Heart left ventricle (tissue), 16 donors: ENCODE data around the gene KRTDAP. TPM values are rescaled to one million over a fixed set of nuclear protein-coding genes. Genes with fewer than 3 reads are reported as not detected.
A peak's percentile ranks its signal among the peaks of the same experiment; 100 is the strongest.

Experiments used
- ATAC-seq, 4 donors: fragments of 200-7000 bp; cut with Tn5 transposase; one replicate each; pipeline ENCODE4 v1.9.1; 2020 to 2022; ENCODE audit warnings: moderate library complexity in 4 of 4, mild to moderate bottlenecking in 3 of 4, moderate number of reproducible peaks in 1 of 4
- DNase-seq, 5 donors: peaks; one replicate each; pipeline ENCODE4 v3.0.0-alpha.2; 2020
- H3K27ac ChIP-seq, 12 donors: fragments of 200-600 bp; sonication (generic) in 4 of 12; one replicate each; pipeline versions ENCODE4 v1.5.0 to v1.8.0; 2016 to 2022; ENCODE audit warnings: mild to moderate bottlenecking in 2 of 12
- H3K27me3 ChIP-seq, 9 donors: fragments of 200-600 bp; sonication (generic) in 2 of 9; one replicate each; pipeline versions ENCODE4 v1.5.1 to v1.8.0; 2016 to 2022; ENCODE audit warnings: mild to moderate bottlenecking in 3 of 9
- H3K36me3 ChIP-seq, 9 donors: fragments of 200-600 bp; sonication (generic) in 2 of 9; one replicate each; pipeline versions ENCODE4 v1.5.0 to v1.8.0; 2018 to 2022; ENCODE audit warnings: mild to moderate bottlenecking in 2 of 9
- H3K4me1 ChIP-seq, 12 donors: fragments of 200-600 bp; sonication (generic) in 4 of 12; one replicate each; pipeline versions ENCODE4 v1.5.0 to v1.8.0; 2016 to 2022; ENCODE audit warnings: mild to moderate bottlenecking in 3 of 12
- H3K4me3 ChIP-seq, 12 donors: fragments of 200-600 bp; sonication (generic) in 4 of 12; one replicate each; pipeline versions ENCODE4 v1.5.0 to v1.8.0; 2017 to 2022; ENCODE audit warnings: mild to moderate bottlenecking in 9 of 12, moderate library complexity in 4 of 12
- H3K9me3 ChIP-seq, 12 donors: fragments of 200-600 bp; sonication (generic) in 4 of 12; one replicate each; pipeline versions ENCODE4 v1.5.0 to v1.8.0; 2016 to 2022; ENCODE audit warnings: mild to moderate bottlenecking in 1 of 12
- CTCF ChIP-seq, 12 donors: fragments of 200-600 bp; sonication (generic) in 4 of 12; IDR thresholded peaks; one replicate each; pipeline versions ENCODE4 v1.5.0 to v1.8.0; 2018 to 2022; ENCODE audit warnings: antibody characterized with exemption in 12 of 12, mild to moderate bottlenecking in 5 of 12
- POLR2A ChIP-seq, 2 donors: fragments of 450-650 bp; IDR thresholded peaks; one replicate each; pipeline ENCODE4 v1.6.1; 2017; ENCODE audit warnings: antibody characterized with exemption in 2 of 2, mild to moderate bottlenecking in 2 of 2, moderate library complexity in 2 of 2
- WGBS, 4 donors: extraction: QIAGEN DNeasy Blood & Tissue Kit in 2 of 4; methylation state at CpG; one replicate each; pipeline versions ENCODE4 v1.1.5 to v1.1.7; 2013 to 2018; 5-methylcytosine and 5-hydroxymethylcytosine counted together
- intact Hi-C, 10 donors: fragments of 100-400 bp; cut with DNase I; formaldehyde crosslinking; loops; one replicate each; pipeline versions ENCODE4 v1.11.1 to v1.14.2; 2022
- polyA plus RNA-seq, 2 donors: library from polyadenylated mRNA; stranded (reverse); fragments of 200-250 nt; gene quantifications; one replicate each; pipeline ENCODE4 v1.2.3, GENCODE V29; 2013
- total RNA-seq, 9 donors: library from RNA; depleted of rRNA in 2 of 9; stranded (reverse); fragments of >200 nt in 2 of 9; fragmentation: NEBNext Ultra II Directional in 3 of 9; extraction: Animal tissue kit (Norgen Biotek cat#: 25700) in 3 of 9; gene quantifications; one replicate each; pipeline versions ENCODE4 v1.1.0 to v1.2.4, GENCODE V29; 2016 to 2023
- donor health status: ischemic (EF 13 %, LVEDD 7.1; RV severe dilation, severe dysfunction).
- donor health status: healthy with polysubstance abuse.
- donor health status: DM: no; HTN: yes; CAD: no.
- donor health status: DM: no; HTN: no; CAD: no.
- donor health status: ischemic (EF 25% LVEDD 6.9; RV normal size, moderate dysfunction).
- donor health status: ischemic (EF 25% LVEDD 5.7; RV mildly dilated, moderate dysfunction).
- donor health status: healthy.
- donor health status: DM: yes; HTN: yes; CAD: no.
- donor health status: ischemic (EF 35%, LVEDD 5.7; RV mildly dilated, moderate dysfunction).
- donor health status: nonischemic (EF 11% LVEDD 7.7; RV severe dilation, severe dysfunction).
- donor health status: DM: yes; HTN: yes; CAD: no.
- donor health status: PGD.
- donor health status: ischemic (EF 29% LVEDD 5.4; RV normal size, mild dysfunction).
- donor health status: nonischemic (EF 23%, LVEDD 6.1; RV moderate dilation, normal function).

KRTDAP gene
- total and polyA plus RNA-seq, 11 donors = not detected

GRCh38 chr19:35533822-35534392 lies 43.6 kb upstream of the KRTDAP start:
- TF ChIP-seq POLR2A (IDR thresholded peaks at IDR 0.05) (no peak), CTCF (IDR thresholded peaks at IDR 0.05) (no peak)
- peak in 3 of 4 donors; percentile 50 to 65 (median 55) for ATAC-seq

GRCh38 chr19:35533201-35533821 lies 43.0 kb upstream of the KRTDAP start, which contains the start of gene GAPDHS:
GAPDHS (plus strand) TSS chr19:35533456; CDS start chr19:35533528, 72 bp downstream.
- Histone ChIP-seq H3K36me3 (no peaks in the 10 kb centered on the region), H3K4me3 (peak within 1 kb of the TSS in 1 of 12 donors; percentile 16), H3K4me1 (peaks cover 0 to 21% (median 0%) of the 10 kb centered on the region in 12 donors), H3K9me3 (no peaks in the 10 kb centered on the region), H3K27ac (peak within 1 kb of the TSS in 1 of 12 donors; percentile 73), H3K27me3 (peaks cover 11 to 67% (median 34%) of the 10 kb centered on the region in 9 donors)
- TF ChIP-seq CTCF (IDR thresholded peaks at IDR 0.05) = no peak
- no peak for TF ChIP-seq POLR2A (IDR thresholded peaks at IDR 0.05)
- 22 to 62% (median 32%) methylated on average over 24 to 39 of the region's 39 CpGs for WGBS, 4 donors
- no peak for DNase-seq
- intact Hi-C loops = no loop called here
- ATAC-seq = peak in 1 of 4 donors; percentile 22

More at GRCh38 chr19:35533822-35534392, 43.6 kb upstream of the KRTDAP start:
- peak in 2 of 5 donors; percentile 46 to 51 for DNase-seq
- 3 to 10% (median 5%) methylated on average over 26 to 30 of the region's 30 CpGs for WGBS, 4 donors
- H3K4me1 ChIP-seq = peaks cover 0 to 21% (median 0%) of the 10 kb centered on the region in 12 donors
- peaks cover 11 to 61% (median 34%) of the 10 kb centered on the region in 9 donors for H3K27me3 ChIP-seq
- no peaks in the 10 kb centered on the region for H3K36me3 ChIP-seq
- peak overlapping the region in 1 of 12 donors; percentile 16 for H3K4me3 ChIP-seq
- no peak overlapping the region for H3K27ac ChIP-seq
- intact Hi-C loops = no loop called here
- no peaks in the 10 kb centered on the region for H3K9me3 ChIP-seq

- peaks cover 11 to 75% (median 34%) of the 10 kb centered on the region in 9 donors for H3K27me3 ChIP-seq
- WGBS, 4 donors = 48 to 56% (median 52%) methylated on average over 6 of the region's 6 CpGs
- TF ChIP-seq POLR2A (IDR thresholded peaks at IDR 0.05) (no peak), CTCF (IDR thresholded peaks at IDR 0.05) (no peak)
These were observed 41.0 kb upstream of the KRTDAP start for GRCh38 chr19:35531291-35531690.

More at GRCh38 chr19:35531291-35531690, 41.0 kb upstream of the KRTDAP start:
- Histone ChIP-seq H3K36me3 (no peaks in the 10 kb centered on the region), H3K4me1 (peaks cover 0 to 21% (median 0%) of the 10 kb centered on the region in 12 donors), H3K27ac (no peak overlapping the region), H3K4me3 (no peak overlapping the region), H3K9me3 (no peaks in the 10 kb centered on the region)
- ATAC-seq (no peak), DNase-seq (no peak)
- intact Hi-C loops = no loop called here
